ENCODE measurements around the gene TCAP.

Gene TCAP

GRCh38 chr17:39663340-39663687 lies 1.8 kb upstream of the TCAP start:
- no peak overlapping the region for H3K4me3 ChIP-seq (ENCODE audit: low read length)
- no peak for TF ChIP-seq CTCF (conservative IDR thresholded peaks at IDR 0.05; ENCODE audit: low read depth, low read length)
- no peak for DNase-seq (ENCODE audit: low read depth)

- DNase-seq (ENCODE audit: low read depth), result no peak
- TF ChIP-seq CTCF (conservative IDR thresholded peaks at IDR 0.05; ENCODE audit: low read depth, low read length), result no peak
- no peak overlapping the region for H3K4me3 ChIP-seq (ENCODE audit: low read length)
Measured at GRCh38 chr17:39663688-39664580, 1.2 kb upstream of the TCAP start.

GRCh38 chr17:39665642-39666224 lies 584 bp downstream of the TCAP start:
- H3K4me3 ChIP-seq (ENCODE audit: low read length), result no peak overlapping the region
- no peak for DNase-seq (ENCODE audit: low read depth)
- TF ChIP-seq CTCF (conservative IDR thresholded peaks at IDR 0.05; ENCODE audit: low read depth, low read length), result peak; percentile 13

GRCh38 chr17:39666231-39666600 lies 1.1 kb downstream of the TCAP start:
- DNase-seq (ENCODE audit: low read depth), result no peak
- H3K4me3 ChIP-seq (ENCODE audit: low read length), result no peak overlapping the region
- TF ChIP-seq CTCF (conservative IDR thresholded peaks at IDR 0.05; ENCODE audit: low read depth, low read length), result no peak

- no peak for TF ChIP-seq CTCF (conservative IDR thresholded peaks at IDR 0.05; ENCODE audit: low read depth, low read length)
- DNase-seq (ENCODE audit: low read depth), result no peak
- no peak overlapping the region for H3K4me3 ChIP-seq (ENCODE audit: low read length)
Measured at GRCh38 chr17:39666601-39667261, 1.6 kb downstream of the TCAP start.

GRCh38 chr17:39667262-39667944 lies 2.3 kb downstream of the TCAP start:
- TF ChIP-seq CTCF (conservative IDR thresholded peaks at IDR 0.05; ENCODE audit: low read depth, low read length), result no peak
- H3K4me3 ChIP-seq (ENCODE audit: low read length), result no peak overlapping the region
- DNase-seq (ENCODE audit: low read depth), result no peak
